Measurements from ENCODE around the gene UAP1L1.

DNA sequence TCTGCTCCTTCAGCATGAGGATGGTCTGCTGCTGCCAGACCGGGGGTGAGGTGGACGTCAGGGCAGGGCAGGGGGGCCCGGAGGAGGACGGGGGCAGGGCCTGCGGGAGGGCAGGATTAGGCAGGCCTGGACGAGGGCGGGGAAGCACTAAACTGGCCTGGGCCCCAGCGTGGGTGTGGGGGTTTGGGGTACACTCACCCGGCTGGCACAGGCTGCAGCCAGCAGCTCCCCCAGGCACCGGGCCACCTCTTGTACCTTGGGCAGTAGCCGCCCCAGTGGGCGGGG, 12.5 kb upstream of the UAP1L1 start:
- TF ChIP-seq ZNF274 (IDR thresholded peaks at IDR 0.05; ENCODE audit: low read depth, low read length) (no peak), SUZ12 (IDR thresholded peaks at IDR 0.05; ENCODE audit: extremely low read depth, insufficient read depth, insufficient read length) (no peak)

Measured in NT2/D1 (cell line).